Urothelium cell line (cell line): ENCODE measurements around the gene RPL9.
"Not testable (repeated sequence)": the region's sequence is repeated elsewhere in the genome, so short reads cannot be mapped to it uniquely, and the experiment has no call there.

Source experiments
- DNase-seq: peaks from one replicate; pipeline ENCODE4 v3.0.0; 2011; ENCODE audit warnings: low spot score, mixed read lengths
- FAIRE-seq: peaks from 2 replicates; lab custom pipeline; 2011; peaks lifted over from hg19 to GRCh38; lab: Jason Lieb, UNC

Gene RPL9

GRCh38 chr4:39458505-39459300 is at the start of gene RPL9, which contains the start of gene LIAS:
TSS of gene RPL9 (minus strand) at chr4:39458922. CDS start at chr4:39458439, 483 bp downstream.
TSS of gene LIAS (plus strand) at chr4:39459056. CDS start at chr4:39459118, 62 bp downstream.
- FAIRE-seq: peak; percentile 98

GRCh38 chr4:39505581-39505980 is 46.9 kb upstream of the RPL9 start:
- DNase-seq: no peak
- FAIRE-seq: no peak

More at GRCh38 chr4:39458505-39459300, at the start of gene RPL9, which contains the start of gene LIAS:
- DNase-seq: peak; percentile 98

GRCh38 chr4:39504538-39504937 is 45.8 kb upstream of the RPL9 start:
- no peak for DNase-seq
- FAIRE-seq: no peak

- not testable (repeated sequence) for FAIRE-seq, DNase-seq
These were observed 43.9 kb upstream of the RPL9 start for GRCh38 chr4:39502664-39503035.

- no peak for FAIRE-seq
- DNase-seq: no peak
These were observed 43.4 kb upstream of the RPL9 start for GRCh38 chr4:39502019-39502663.

GRCh38 chr4:39498727-39499020 is 40.0 kb upstream of the RPL9 start:
- DNase-seq (no peak), FAIRE-seq (no peak)

- FAIRE-seq (no peak), DNase-seq (no peak)
These were observed 39.4 kb upstream of the RPL9 start for GRCh38 chr4:39497909-39498726.

- no peak for DNase-seq
- FAIRE-seq: no peak
These were observed 36.9 kb upstream of the RPL9 start for GRCh38 chr4:39495446-39496213.

GRCh38 chr4:39494354-39494753 is 35.6 kb upstream of the RPL9 start:
- no peak for FAIRE-seq
- no peak for DNase-seq

- no peak for FAIRE-seq
- DNase-seq: no peak
These were observed 31.6 kb upstream of the RPL9 start for GRCh38 chr4:39490322-39490721.

- no peak for FAIRE-seq
- DNase-seq: no peak
These were observed 27.6 kb upstream of the RPL9 start for GRCh38 chr4:39486221-39486804.

- DNase-seq: no peak
- FAIRE-seq: no peak
These were observed 26.0 kb upstream of the RPL9 start for GRCh38 chr4:39484582-39485272.

GRCh38 chr4:39480902-39481695 is 22.4 kb upstream of the RPL9 start:
- no peak for FAIRE-seq
- no peak for DNase-seq

GRCh38 chr4:39480251-39480650 is 21.5 kb upstream of the RPL9 start:
- FAIRE-seq: no peak
- DNase-seq: no peak

GRCh38 chr4:39476187-39476895 is 17.6 kb upstream of the RPL9 start:
- no peak for DNase-seq
- FAIRE-seq: no peak

GRCh38 chr4:39472396-39472795 is 13.7 kb upstream of the RPL9 start:
- no peak for DNase-seq
- FAIRE-seq: no peak

- no peak for DNase-seq
- no peak for FAIRE-seq
These were observed 11.7 kb upstream of the RPL9 start for GRCh38 chr4:39470402-39470801.

- peak; percentile 74 for FAIRE-seq
- peak; percentile 65 for DNase-seq
These were observed 10.8 kb upstream of the RPL9 start for GRCh38 chr4:39469429-39470077.
